ENCODE data around the gene RAMACL. TPM values are rescaled to one million over a fixed set of nuclear protein-coding genes. Genes with fewer than 3 reads are reported as not detected.

The RAMACL gene
- total RNA-seq, 6 experiments from 2014 or later: 0.19 to 1.4 (median 0.65) TPM

- ATAC-seq: no peak
- TF ChIP-seq POLR2A (IDR thresholded peaks at IDR 0.05): no peak
- TF ChIP-seq CTCF (IDR thresholded peaks at IDR 0.05): no peak
- no peak overlapping the region for H3K4me3 ChIP-seq
- H3K27ac ChIP-seq: no peak overlapping the region
- no peaks in the 10 kb centered on the region for H3K36me3 ChIP-seq
- peaks cover 0 to 9% (median 4%) of the 10 kb centered on the region in 4 donors for H3K4me1 ChIP-seq
- intact Hi-C loops (cut with DNase I): no loop called here
- 86% methylated on average over 5 of the region's 11 CpGs for WGBS (ENCODE audit: insufficient coverage, low coverage, low lambda C conversion rate, missing lambda C conversion rate)
- no peaks in the 10 kb centered on the region for H3K9me3 ChIP-seq
- DNase-seq: peak in 1 of 3 donors; percentile 36
- no peaks in the 10 kb centered on the region for H3K27me3 ChIP-seq
These were observed 46.3 kb upstream of the RAMACL start for GRCh38 chr6:166632731-166633130.

- intact Hi-C loops (cut with DNase I): no loop called here
- Histone ChIP-seq H3K27me3 (no peaks in the 10 kb centered on the region), H3K36me3 (no peaks in the 10 kb centered on the region), H3K9me3 (no peaks in the 10 kb centered on the region), H3K27ac (no peak overlapping the region), H3K4me1 (peaks cover 0 to 16% (median 4%) of the 10 kb centered on the region in 4 donors), H3K4me3 (no peak overlapping the region)
- 45% methylated on average over 4 of the region's 6 CpGs for WGBS (ENCODE audit: insufficient coverage, low coverage, low lambda C conversion rate, missing lambda C conversion rate)
- ATAC-seq (no peak), DNase-seq (peak in 1 of 3 donors; percentile 26)
- no peak for TF ChIP-seq CTCF (IDR thresholded peaks at IDR 0.05)
- TF ChIP-seq POLR2A (IDR thresholded peaks at IDR 0.05): no peak
These were observed 44.0 kb upstream of the RAMACL start for GRCh38 chr6:166630462-166630861.

GRCh38 chr6:166629628-166630027 is 43.1 kb upstream of the RAMACL start:
- H3K27ac ChIP-seq: no peak overlapping the region
- intact Hi-C loops (cut with DNase I): no loop called here
- no peaks in the 10 kb centered on the region for H3K36me3 ChIP-seq
- 79% methylated on average over 5 of the region's 5 CpGs for WGBS (ENCODE audit: insufficient coverage, low coverage, low lambda C conversion rate, missing lambda C conversion rate)
- no peak for ATAC-seq
- no peak for TF ChIP-seq CTCF (IDR thresholded peaks at IDR 0.05)
- no peak for TF ChIP-seq POLR2A (IDR thresholded peaks at IDR 0.05)
- no peak for DNase-seq
- peaks cover 0 to 16% (median 4%) of the 10 kb centered on the region in 4 donors for H3K4me1 ChIP-seq
- H3K9me3 ChIP-seq: no peaks in the 10 kb centered on the region
- H3K27me3 ChIP-seq: no peaks in the 10 kb centered on the region
- H3K4me3 ChIP-seq: no peak overlapping the region

GRCh38 chr6:166627875-166628801 is 41.7 kb upstream of the RAMACL start:
- H3K36me3 ChIP-seq: no peaks in the 10 kb centered on the region
- no peaks in the 10 kb centered on the region for H3K27me3 ChIP-seq
- peak; percentile 26 to 44 (median 34) for ATAC-seq
- 1% methylated on average over 41 of the region's 61 CpGs for WGBS (ENCODE audit: insufficient coverage, low coverage, low lambda C conversion rate, missing lambda C conversion rate)
- H3K9me3 ChIP-seq: no peaks in the 10 kb centered on the region
- TF ChIP-seq POLR2A (IDR thresholded peaks at IDR 0.05): no peak
- no peak for TF ChIP-seq CTCF (IDR thresholded peaks at IDR 0.05)
- intact Hi-C loops (cut with DNase I): no loop called here
- peak overlapping the region; percentile 57 to 74 (median 64) for H3K4me3 ChIP-seq
- H3K27ac ChIP-seq: peak overlapping the region; percentile 57 to 80 (median 69)
- peak; percentile 80 to 83 (median 81) for DNase-seq
- H3K4me1 ChIP-seq: peaks cover 0 to 16% (median 4%) of the 10 kb centered on the region in 4 donors
